Nephron progenitor cell (in vitro differentiated cells): ENCODE results near the gene FAM120A.

Experiments
- DNase-seq: peaks from one replicate; pipeline ENCODE4 v3.0.0; 2021
- H3K27ac Mint-ChIP-seq: 2 replicates; pipeline ENCODE4 v1.8.0; 2021; ENCODE audit warnings: mild to moderate bottlenecking, moderate library complexity, mixed read lengths
- H3K27me3 Mint-ChIP-seq: 2 replicates; pipeline ENCODE4 v1.8.0; 2021; ENCODE audit warnings: mild to moderate bottlenecking, low read depth, mixed read lengths; ENCODE audit not compliant: poor library complexity
- H3K36me3 Mint-ChIP-seq: 2 replicates; pipeline ENCODE4 v1.8.0; 2021; ENCODE audit warnings: low read depth, mixed read lengths
- H3K4me1 Mint-ChIP-seq: 2 replicates; pipeline ENCODE4 v1.8.0; 2021; ENCODE audit warnings: mixed read lengths
- H3K4me3 Mint-ChIP-seq: 2 replicates; pipeline ENCODE4 v1.8.0; 2021; ENCODE audit warnings: mild to moderate bottlenecking, moderate library complexity, mixed read lengths
- H3K9me3 Mint-ChIP-seq: 2 replicates; pipeline ENCODE4 v1.8.0; 2021; ENCODE audit warnings: mild to moderate bottlenecking, moderate library complexity, mixed read lengths
- TF ChIP-seq, protein P1 (sequence below): fragments of 200-600 bp; sonication (generic); IDR thresholded peaks from 2 replicates; pipeline ENCODE4 v1.5.0; 2021; ENCODE audit warnings: antibody characterized with exemption

Gene FAM120A

GRCh38 chr9:93536874-93537273 is 85.4 kb downstream of the FAM120A start:
- no peak for DNase-seq
- no peaks in the 10 kb centered on the region for H3K4me1 Mint-ChIP-seq
- H3K27me3 Mint-ChIP-seq = no peaks in the 10 kb centered on the region
- H3K27ac Mint-ChIP-seq = no peak overlapping the region
- no peak overlapping the region for H3K4me3 Mint-ChIP-seq
- peaks cover 43% of the 10 kb centered on the region for H3K36me3 Mint-ChIP-seq
- TF ChIP-seq, protein P1, sequence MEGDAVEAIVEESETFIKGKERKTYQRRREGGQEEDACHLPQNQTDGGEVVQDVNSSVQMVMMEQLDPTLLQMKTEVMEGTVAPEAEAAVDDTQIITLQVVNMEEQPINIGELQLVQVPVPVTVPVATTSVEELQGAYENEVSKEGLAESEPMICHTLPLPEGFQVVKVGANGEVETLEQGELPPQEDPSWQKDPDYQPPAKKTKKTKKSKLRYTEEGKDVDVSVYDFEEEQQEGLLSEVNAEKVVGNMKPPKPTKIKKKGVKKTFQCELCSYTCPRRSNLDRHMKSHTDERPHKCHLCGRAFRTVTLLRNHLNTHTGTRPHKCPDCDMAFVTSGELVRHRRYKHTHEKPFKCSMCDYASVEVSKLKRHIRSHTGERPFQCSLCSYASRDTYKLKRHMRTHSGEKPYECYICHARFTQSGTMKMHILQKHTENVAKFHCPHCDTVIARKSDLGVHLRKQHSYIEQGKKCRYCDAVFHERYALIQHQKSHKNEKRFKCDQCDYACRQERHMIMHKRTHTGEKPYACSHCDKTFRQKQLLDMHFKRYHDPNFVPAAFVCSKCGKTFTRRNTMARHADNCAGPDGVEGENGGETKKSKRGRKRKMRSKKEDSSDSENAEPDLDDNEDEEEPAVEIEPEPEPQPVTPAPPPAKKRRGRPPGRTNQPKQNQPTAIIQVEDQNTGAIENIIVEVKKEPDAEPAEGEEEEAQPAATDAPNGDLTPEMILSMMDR = no peak
- no peaks in the 10 kb centered on the region for H3K9me3 Mint-ChIP-seq

DNA sequence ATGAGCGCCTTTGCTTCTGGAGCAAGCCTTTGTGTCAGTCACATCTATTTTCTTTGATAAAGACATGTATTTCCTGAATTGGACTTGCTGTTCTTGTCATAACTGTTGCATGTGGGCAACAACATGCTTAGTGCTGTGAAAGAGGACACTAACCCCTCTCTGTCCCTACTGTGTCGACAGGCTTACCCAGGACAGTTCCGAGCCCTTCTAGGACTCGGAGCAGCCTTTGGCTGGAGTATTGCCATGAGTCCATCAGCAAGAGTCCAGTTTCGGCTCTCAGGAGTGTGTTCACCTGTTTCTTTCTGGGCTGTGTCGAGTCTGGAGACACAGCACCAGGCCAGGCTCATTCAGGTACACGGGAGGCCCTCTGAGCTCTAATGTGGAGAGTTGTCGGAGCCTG is 88.8 kb downstream of the FAM120A start:
- no peaks in the 10 kb centered on the region for H3K4me1 Mint-ChIP-seq
- peaks cover 41% of the 10 kb centered on the region for H3K36me3 Mint-ChIP-seq
- H3K27ac Mint-ChIP-seq = peak overlapping the region; percentile 32
- no peaks in the 10 kb centered on the region for H3K27me3 Mint-ChIP-seq
- H3K4me3 Mint-ChIP-seq = no peak overlapping the region
- TF ChIP-seq, protein P1 = no peak
- no peaks in the 10 kb centered on the region for H3K9me3 Mint-ChIP-seq
- no peak for DNase-seq

GRCh38 chr9:93541005-93541404 is 89.5 kb downstream of the FAM120A start:
- H3K4me3 Mint-ChIP-seq = no peak overlapping the region
- no peak for DNase-seq
- H3K4me1 Mint-ChIP-seq = no peaks in the 10 kb centered on the region
- no peaks in the 10 kb centered on the region for H3K27me3 Mint-ChIP-seq
- H3K9me3 Mint-ChIP-seq = no peaks in the 10 kb centered on the region
- H3K36me3 Mint-ChIP-seq = peaks cover 43% of the 10 kb centered on the region
- TF ChIP-seq, protein P1 = no peak
- peak overlapping the region; percentile 24 for H3K27ac Mint-ChIP-seq

GRCh38 chr9:93541581-93542349 is 90.3 kb downstream of the FAM120A start:
- Mint-ChIP-seq H3K36me3 (peaks cover 49% of the 10 kb centered on the region), H3K4me3 (no peak overlapping the region), H3K4me1 (no peaks in the 10 kb centered on the region), H3K9me3 (no peaks in the 10 kb centered on the region), H3K27ac (no peak overlapping the region), H3K27me3 (no peaks in the 10 kb centered on the region)
- TF ChIP-seq, protein P1 = no peak
- no peak for DNase-seq

DNA sequence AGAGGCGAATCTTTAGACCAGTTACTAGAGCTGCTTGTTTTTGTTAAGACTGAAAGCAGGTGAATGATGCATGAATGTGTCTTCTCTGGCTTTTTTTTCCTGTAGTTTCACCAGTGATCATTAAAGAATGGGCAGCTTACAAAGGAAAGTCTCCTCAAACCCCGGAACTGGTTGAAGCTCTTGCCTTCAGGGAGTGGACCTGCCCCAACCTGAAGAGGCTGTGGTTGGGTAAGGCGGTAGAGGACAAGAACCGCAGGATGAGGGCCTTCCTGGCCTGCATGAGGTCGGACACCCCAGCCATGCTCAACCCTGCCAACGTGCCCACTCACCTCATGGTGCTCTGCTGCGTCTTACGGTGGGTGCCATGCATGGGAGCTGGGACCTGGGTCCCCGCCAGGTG is 91.6 kb downstream of the FAM120A start:
- no peaks in the 10 kb centered on the region for H3K27me3 Mint-ChIP-seq
- no peaks in the 10 kb centered on the region for H3K9me3 Mint-ChIP-seq
- H3K36me3 Mint-ChIP-seq = peaks cover 55% of the 10 kb centered on the region
- TF ChIP-seq, protein P1 = no peak
- H3K4me3 Mint-ChIP-seq = no peak overlapping the region
- H3K27ac Mint-ChIP-seq = no peak overlapping the region
- H3K4me1 Mint-ChIP-seq = no peaks in the 10 kb centered on the region
- DNase-seq = no peak

DNA sequence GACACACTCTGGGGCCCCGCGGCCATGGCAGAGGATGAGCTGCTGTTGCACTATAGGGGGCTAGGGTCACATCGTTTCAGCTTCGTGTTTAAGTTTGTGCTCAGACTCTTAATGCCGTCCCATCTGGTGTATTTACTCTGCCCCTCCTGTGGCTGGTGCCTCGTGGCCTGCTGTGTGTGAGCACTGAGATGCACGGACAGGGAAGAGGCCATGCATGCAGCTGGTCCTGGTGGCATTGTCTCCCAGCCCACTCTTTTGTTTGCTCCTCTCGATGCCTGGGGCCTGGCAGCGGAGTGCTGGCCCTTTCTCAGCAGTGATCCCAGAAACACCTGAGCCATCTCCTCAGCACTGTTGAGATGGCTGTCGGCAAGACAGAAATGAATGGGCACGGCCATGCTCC is 94.9 kb downstream of the FAM120A start:
- Mint-ChIP-seq H3K36me3 (peaks cover 67% of the 10 kb centered on the region), H3K27me3 (no peaks in the 10 kb centered on the region), H3K27ac (peak overlapping the region; percentile 61)

More for the DNA sequence above, 94.9 kb downstream of the FAM120A start:
- Mint-ChIP-seq H3K9me3 (no peaks in the 10 kb centered on the region), H3K4me3 (no peak overlapping the region), H3K4me1 (no peaks in the 10 kb centered on the region)
- DNase-seq = no peak
- TF ChIP-seq, protein P1 = no peak
